GM19043 (cell line): ENCODE measurements around the gene AK5.
"Not testable (repeated sequence)": the region's sequence is repeated elsewhere in the genome, so short reads cannot be mapped to it uniquely, and the experiment has no call there.

Source experiments
- ATAC-seq: cut with Tn5 transposase; IDR thresholded peaks from one replicate; pipeline ENCODE4 v1.9.1; 2021; ENCODE audit warnings: low read depth; ENCODE audit not compliant: unreplicated experiment

Gene AK5

GRCh38 chr1:77484926-77485325 is 203.1 kb downstream of the AK5 start:
- no peak for ATAC-seq

GRCh38 chr1:77487631-77488030 is 205.8 kb downstream of the AK5 start:
- no peak for ATAC-seq

- no peak for ATAC-seq
Measured at GRCh38 chr1:77489910-77490309, 208.1 kb downstream of the AK5 start.

- no peak for ATAC-seq
Measured at GRCh38 chr1:77494026-77494425, 212.2 kb downstream of the AK5 start.

- no peak for ATAC-seq
Measured at GRCh38 chr1:77498918-77499317, 217.1 kb downstream of the AK5 start.

DNA sequence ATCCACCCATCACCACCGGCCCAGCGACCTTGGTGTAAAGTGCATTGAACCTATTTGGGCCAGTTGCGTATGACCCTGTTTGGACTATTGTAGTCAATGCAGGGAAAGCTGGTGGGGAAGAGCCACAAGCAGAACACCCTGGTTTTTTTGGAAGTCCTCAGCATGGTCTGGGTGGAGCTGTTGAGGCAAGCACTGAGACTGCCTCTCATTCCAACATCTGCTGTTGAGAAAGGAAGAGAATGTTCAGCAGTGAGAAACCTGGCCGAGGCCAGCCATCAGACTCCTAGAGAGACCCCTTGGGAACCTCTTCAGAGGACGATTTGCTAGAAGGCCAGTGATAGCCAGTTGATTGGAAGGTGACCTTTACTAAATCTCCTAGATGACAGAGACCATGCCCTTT is 217.6 kb downstream of the AK5 start:
- ATAC-seq: no peak

- ATAC-seq: peak; percentile 52
Measured at GRCh38 chr1:77504986-77505385, 223.2 kb downstream of the AK5 start.

GRCh38 chr1:77506771-77507170 is 225.0 kb downstream of the AK5 start:
- ATAC-seq: no peak

- no peak for ATAC-seq
Measured at GRCh38 chr1:77509051-77509492, 227.3 kb downstream of the AK5 start.

GRCh38 chr1:77509898-77510297 is 228.1 kb downstream of the AK5 start:
- no peak for ATAC-seq

GRCh38 chr1:77511440-77511840 is 229.6 kb downstream of the AK5 start:
- no peak for ATAC-seq

DNA sequence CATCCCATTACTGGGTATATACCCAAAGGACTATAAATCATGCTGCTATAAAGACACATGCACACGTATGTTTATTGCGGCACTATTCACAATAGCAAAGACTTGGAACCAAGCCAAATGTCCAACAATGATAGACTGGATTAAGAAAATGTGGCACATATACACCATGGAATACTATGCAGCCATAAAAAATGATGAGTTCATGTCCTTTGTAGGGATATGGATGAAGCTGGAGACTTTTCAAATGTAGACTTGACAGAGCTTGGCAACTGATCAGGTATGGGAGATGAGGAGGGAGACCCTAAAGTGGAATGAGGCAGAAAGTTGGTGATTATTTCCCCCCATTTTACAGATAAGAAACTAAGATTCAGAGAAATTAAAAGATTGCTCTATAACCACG is 230.8 kb downstream of the AK5 start:
- not testable (repeated sequence) for ATAC-seq

DNA sequence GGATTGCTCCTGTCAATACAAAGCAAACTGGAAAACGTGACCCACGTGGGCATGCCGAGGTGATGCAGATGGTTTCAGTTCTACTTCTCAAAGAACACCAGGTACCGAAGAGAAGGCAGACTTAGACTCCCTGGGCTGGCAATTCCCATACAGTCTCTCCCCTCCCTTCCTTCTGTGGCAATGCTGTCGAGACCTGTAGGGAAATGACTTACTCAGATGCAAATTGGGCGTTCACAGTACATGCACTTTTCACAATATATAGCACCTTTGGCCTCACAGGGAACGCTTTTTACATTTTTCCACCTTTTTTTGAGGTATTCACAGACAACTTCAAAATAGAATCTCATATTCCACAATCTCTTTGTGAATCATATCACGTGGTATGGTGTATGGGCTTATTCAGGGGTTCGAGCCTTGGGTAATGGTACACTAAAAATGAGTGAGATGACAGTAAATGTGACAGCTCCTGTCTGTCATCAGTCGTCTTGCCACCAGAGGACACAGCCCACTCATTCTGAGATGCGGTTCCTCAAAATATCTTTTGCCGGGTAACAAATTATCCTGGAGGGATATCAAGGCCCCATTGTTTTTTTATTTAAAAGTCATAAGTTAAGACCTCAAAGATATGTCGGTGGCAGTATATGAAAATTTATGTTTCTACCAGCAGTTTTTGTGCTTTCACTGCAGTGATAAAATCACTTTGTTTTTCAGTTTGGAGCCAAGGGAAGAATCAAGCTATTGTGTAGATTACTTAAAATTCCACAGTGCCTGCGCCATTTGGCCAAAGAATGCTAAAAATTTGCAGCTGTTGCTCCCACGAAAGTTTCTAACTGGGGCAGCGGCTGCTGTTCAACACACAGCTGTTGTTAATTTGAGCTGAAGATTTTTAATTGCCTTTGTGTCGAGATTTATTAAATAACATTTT is 232.3 kb downstream of the AK5 start:
- no peak for ATAC-seq

DNA sequence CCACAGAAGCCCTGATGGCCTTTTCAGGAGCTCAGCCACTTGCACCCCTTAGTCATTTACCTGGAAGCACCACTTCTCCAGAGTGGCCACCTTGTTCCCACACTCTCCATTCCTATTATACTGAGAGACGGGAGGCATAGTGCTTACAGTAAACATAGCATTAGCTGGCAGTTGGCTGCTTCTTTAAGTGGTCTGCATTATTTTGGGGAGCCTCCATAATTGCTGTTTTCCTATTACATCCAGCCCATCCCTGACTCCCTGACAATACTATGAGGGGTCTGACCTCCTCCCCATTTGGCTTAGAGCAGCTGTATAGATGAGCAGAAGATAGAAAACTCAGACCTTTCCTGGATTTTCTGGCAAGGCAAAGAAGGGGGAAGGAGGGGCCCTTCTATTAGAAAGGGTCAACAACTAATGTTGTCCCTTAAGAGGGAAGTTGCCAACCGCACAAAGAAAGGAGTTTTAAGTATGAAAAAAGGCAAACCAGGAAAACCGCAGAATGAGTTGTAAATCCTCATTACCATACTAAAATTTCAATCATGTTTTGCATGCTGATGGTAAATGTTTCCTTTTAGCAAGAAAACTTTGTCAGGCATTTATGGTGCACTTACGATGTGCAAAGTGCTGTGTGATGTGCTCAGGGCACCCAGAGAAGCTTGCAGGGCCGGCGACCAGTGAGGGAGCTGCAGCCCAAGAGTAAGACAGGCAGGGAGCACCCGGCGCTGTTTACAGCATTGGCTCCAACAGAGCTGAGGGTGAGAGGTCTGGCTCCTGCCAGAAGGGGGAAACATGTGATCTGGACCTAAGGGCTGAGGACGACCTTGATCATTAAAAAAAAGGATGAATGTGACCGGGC is 233.3 kb downstream of the AK5 start:
- ATAC-seq: no peak

DNA sequence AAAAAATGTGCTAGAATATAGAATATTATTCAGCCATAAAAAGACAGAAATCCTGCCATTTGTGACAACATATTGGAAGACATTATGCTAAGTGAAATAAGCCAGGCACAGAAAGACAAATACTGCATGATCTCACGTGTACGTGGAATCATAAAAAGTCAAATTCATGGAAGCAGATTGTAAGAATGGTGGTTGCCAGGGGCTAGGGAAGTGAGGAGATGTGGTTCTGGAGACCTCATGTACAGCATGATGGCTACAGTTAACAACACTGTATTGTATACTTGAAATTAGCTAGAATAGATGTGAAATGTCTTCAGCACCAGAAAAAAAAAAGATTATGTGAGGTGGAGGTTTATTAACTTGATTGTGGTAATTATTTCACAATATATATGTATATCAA is 234.3 kb downstream of the AK5 start:
- ATAC-seq: no peak

DNA sequence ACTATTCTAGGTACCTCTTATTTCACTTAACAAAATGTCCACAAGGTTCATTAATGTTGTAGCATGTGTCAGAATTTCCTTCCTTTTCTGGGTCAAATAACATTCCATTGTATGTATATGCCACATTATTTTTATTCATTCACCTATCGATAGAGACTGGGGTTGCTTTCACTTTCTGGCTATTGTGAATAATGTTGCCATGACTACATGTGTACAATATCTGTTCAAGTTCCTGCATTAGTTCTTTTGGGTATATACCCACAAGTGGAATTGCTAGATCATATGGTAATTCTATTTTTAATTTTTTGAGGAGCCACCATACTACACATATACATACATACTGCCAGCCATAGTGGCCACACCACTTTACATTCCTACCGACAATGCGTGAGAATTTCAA is 242.2 kb downstream of the AK5 start:
- ATAC-seq: no peak

- not testable (repeated sequence) for ATAC-seq
Measured at GRCh38 chr1:77531149-77531548, 249.3 kb downstream of the AK5 start.

DNA sequence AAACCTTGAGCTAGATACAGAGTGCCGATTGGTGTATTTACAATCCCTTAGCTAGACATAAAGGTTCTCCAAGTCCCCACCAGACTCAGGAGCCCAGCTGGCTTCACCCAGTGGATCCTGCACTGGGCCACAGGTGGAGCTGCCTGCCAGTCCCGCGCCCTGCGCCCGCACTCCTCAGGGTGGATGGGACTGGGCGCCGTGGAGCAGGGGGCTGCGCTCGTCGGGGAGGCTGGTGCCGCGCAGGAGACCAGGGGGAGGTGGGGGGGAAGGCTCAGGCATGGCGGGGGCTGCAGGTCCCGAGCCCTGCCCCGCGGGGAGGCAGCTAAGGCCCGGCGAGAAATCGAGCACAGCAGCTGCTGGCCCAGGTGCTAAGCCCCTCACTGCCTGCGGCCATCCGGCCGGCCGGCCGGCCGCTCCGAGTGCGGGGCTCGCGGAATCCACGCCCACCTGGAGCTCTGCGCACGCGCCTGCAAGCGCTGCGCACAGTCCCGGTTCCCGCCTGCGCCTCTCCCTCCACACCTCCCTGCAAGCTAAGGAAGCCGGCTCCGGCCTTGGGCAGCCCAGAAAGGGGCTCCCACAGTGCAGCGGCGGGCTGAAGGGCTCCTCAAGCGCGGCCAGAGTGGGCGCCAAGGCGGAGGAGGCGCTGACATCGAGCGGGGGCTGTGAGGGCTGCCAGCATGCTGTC is 249.9 kb downstream of the AK5 start:
- not testable (repeated sequence) for ATAC-seq

- ATAC-seq: no peak
Measured at GRCh38 chr1:77532641-77533040, 250.8 kb downstream of the AK5 start.

GRCh38 chr1:77533660-77534305 is 252.0 kb downstream of the AK5 start:
- peak; percentile 66 for ATAC-seq
